Cardiac atrium fibroblast (primary cell): ENCODE measurements around the gene GARRE1. TPM values are rescaled to one million over a fixed set of nuclear protein-coding genes. Genes with fewer than 3 reads are reported as not detected.

Experiments used
- total RNA-seq: library from RNA; depleted of rRNA; stranded (reverse); fragments of >200 nt; gene quantifications from 2 replicates; pipeline ENCODE4 v1.2.3, GENCODE V29; 2015

Gene GARRE1, protein sequence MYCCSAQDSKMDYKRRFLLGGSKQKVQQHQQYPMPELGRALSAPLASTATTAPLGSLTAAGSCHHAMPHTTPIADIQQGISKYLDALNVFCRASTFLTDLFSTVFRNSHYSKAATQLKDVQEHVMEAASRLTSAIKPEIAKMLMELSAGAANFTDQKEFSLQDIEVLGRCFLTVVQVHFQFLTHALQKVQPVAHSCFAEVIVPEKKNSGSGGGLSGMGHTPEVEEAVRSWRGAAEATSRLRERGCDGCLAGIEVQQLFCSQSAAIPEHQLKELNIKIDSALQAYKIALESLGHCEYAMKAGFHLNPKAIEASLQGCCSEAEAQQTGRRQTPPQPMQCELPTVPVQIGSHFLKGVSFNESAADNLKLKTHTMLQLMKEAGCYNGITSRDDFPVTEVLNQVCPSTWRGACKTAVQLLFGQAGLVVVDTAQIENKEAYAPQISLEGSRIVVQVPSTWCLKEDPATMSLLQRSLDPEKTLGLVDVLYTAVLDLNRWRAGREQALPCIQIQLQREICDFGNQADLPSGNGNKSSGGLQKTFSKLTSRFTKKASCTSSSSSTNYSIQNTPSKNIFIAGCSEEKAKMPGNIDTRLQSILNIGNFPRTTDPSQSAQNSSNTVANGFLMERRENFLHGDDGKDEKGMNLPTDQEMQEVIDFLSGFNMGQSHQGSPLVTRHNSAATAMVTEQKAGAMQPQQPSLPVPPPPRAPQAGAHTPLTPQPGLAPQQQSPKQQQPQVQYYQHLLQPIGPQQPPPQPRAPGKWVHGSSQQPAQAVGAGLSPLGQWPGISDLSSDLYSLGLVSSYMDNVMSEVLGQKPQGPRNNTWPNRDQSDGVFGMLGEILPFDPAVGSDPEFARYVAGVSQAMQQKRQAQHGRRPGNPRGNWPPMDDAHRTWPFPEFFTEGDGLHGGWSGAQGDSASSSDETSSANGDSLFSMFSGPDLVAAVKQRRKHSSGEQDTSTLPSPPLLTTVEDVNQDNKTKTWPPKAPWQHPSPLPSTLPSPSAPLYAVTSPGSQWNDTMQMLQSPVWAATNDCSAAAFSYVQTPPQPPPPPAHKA (N-terminal part only)
- total RNA-seq = 10.5 and 12.2 TPM in 2 replicates

GRCh38 chr19:34254046-34254697 lies at the start of gene GARRE1:
GARRE1 (plus strand) TSS chr19:34254554; CDS start chr19:34300474, 45,920 bp downstream.

Other genes starting within 250 kb of the GARRE1 start
- gene LSM14A, start 82.0 kb upstream of the GARRE1 start, total RNA-seq = 56.5 and 63.3 TPM in 2 replicates
- gene GPI, start 110.6 kb downstream of the GARRE1 start, total RNA-seq = 464 and 506 TPM in 2 replicates
- gene PDCD2L, start 149.8 kb downstream of the GARRE1 start, total RNA-seq = 3.2 and 8.7 TPM in 2 replicates
- gene UBA2, start 173.8 kb downstream of the GARRE1 start, total RNA-seq = 69.8 and 83.6 TPM in 2 replicates
- 21.8 and 31.4 TPM in 2 replicates for gene WTIP, start 227.2 kb downstream of the GARRE1 start, total RNA-seq